Measurements from ENCODE around the gene UGT1A9. TPM values are rescaled to one million over a fixed set of nuclear protein-coding genes. Genes with fewer than 3 reads are reported as not detected.

Gene UGT1A9
- total RNA-seq, 2 donors from 2014 or later: not detected

- intact Hi-C loops (cut with DNase I): no loop called here
- Histone ChIP-seq H3K27me3 (replicated peaks; ENCODE audit: insufficient read depth) (no peaks in the 10 kb centered on the region), H3K4me1 (replicated peaks) (no peaks in the 10 kb centered on the region), H3K27ac (no peak overlapping the region), H3K36me3 (no peaks in the 10 kb centered on the region), H3K9me3 (no peaks in the 10 kb centered on the region), H3K4me3 (no peak overlapping the region)
- WGBS: 87% methylated on average over 8 of the region's 8 CpGs
- DNase-seq (ENCODE audit: low spot score): no peak
- TF ChIP-seq, protein P1, sequence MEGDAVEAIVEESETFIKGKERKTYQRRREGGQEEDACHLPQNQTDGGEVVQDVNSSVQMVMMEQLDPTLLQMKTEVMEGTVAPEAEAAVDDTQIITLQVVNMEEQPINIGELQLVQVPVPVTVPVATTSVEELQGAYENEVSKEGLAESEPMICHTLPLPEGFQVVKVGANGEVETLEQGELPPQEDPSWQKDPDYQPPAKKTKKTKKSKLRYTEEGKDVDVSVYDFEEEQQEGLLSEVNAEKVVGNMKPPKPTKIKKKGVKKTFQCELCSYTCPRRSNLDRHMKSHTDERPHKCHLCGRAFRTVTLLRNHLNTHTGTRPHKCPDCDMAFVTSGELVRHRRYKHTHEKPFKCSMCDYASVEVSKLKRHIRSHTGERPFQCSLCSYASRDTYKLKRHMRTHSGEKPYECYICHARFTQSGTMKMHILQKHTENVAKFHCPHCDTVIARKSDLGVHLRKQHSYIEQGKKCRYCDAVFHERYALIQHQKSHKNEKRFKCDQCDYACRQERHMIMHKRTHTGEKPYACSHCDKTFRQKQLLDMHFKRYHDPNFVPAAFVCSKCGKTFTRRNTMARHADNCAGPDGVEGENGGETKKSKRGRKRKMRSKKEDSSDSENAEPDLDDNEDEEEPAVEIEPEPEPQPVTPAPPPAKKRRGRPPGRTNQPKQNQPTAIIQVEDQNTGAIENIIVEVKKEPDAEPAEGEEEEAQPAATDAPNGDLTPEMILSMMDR (IDR thresholded peaks at IDR 0.05): no peak
- TF ChIP-seq POLR2AphosphoS5 (IDR thresholded peaks at IDR 0.05) (no peak), POLR2A (IDR thresholded peaks at IDR 0.05) (no peak)
These were observed 150.0 kb downstream of the UGT1A9 start for GRCh38 chr2:233821709-233822100.

DNA sequence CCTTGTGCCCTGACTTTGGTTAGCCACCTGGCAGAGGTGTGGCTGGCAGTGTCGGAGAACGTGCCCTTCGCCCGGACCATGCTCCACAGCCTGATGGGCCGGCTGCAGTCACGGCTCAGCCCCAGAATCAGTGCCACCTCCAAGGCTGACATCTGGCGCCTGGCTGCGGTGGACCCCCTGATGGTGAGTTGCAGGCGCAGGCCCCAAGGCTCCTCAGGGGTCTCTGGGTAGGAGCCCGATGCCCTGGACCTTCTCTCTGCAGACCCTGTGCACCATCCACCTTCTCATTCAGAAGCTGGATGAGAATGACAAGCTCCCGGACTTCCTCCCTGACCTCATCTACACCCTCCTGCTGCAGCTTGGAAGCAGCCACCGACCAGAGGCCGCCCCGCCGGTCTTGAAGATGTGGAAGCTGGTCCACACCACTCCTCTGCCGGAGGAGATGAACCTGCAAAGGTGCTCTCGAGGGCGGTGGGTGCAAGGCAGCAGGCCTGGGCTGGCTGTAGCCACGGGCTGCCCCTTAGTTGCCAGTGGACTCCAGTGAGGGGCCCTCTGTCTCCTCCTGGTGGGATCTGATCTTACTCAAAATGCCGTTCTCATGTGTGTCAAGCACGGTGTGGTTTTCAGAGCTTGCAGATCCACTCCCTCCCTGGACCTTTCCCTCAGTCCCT lies 150.5 kb downstream of the UGT1A9 start:
- H3K27me3 ChIP-seq (replicated peaks; ENCODE audit: insufficient read depth): no peaks in the 10 kb centered on the region
- no peaks in the 10 kb centered on the region for H3K4me1 ChIP-seq (replicated peaks)
- TF ChIP-seq, protein P1 (IDR thresholded peaks at IDR 0.05): no peak
- TF ChIP-seq POLR2A (IDR thresholded peaks at IDR 0.05) (no peak), POLR2AphosphoS5 (IDR thresholded peaks at IDR 0.05) (no peak)
- 93% methylated on average over 21 of the region's 21 CpGs for WGBS
- no peak overlapping the region for H3K4me3 ChIP-seq
- intact Hi-C loops (cut with DNase I): no loop called here
- no peaks in the 10 kb centered on the region for H3K9me3 ChIP-seq
- no peaks in the 10 kb centered on the region for H3K36me3 ChIP-seq
- DNase-seq (ENCODE audit: low spot score): no peak
- H3K27ac ChIP-seq: no peak overlapping the region

Other genes with a start within 250 kb of the UGT1A9 start
- gene USP40, start 105.1 kb upstream of the UGT1A9 start, total RNA-seq: 10 to 100 TPM; 45.1 to 50.2 TPM
- gene UGT1A8, start 54.3 kb upstream of the UGT1A9 start, total RNA-seq: not detected
- gene UGT1A10, start 35.5 kb upstream of the UGT1A9 start, total RNA-seq: not detected
- under 1 TPM in 1 of 2 donors, not detected in 1; 0.46 TPM for gene UGT1A7, start 10.0 kb downstream of the UGT1A9 start, total RNA-seq
- 1 to 10 TPM in 1 of 2 donors, under 1 TPM in 1; 0.85 to 6.6 TPM for gene UGT1A6, start 21.0 kb downstream of the UGT1A9 start, total RNA-seq
- gene UGT1A5, start 41.0 kb downstream of the UGT1A9 start, total RNA-seq: under 1 TPM in 1 of 2 donors, not detected in 1; 0.41 TPM
- gene UGT1A4, start 46.8 kb downstream of the UGT1A9 start, total RNA-seq: not detected
- gene UGT1A3, start 57.1 kb downstream of the UGT1A9 start, total RNA-seq: under 1 TPM in 1 of 2 donors, not detected in 1; 0.64 TPM
- gene UGT1A1, start 88.4 kb downstream of the UGT1A9 start, total RNA-seq: under 1 TPM; 0.11 to 0.32 TPM
- 1 to 10 TPM in 1 of 2 donors, not detected in 1; 2.3 TPM for gene MROH2A, start 106.4 kb downstream of the UGT1A9 start, total RNA-seq
- 1 to 10 TPM; 1.7 to 4.2 TPM for gene HJURP, start 182.6 kb downstream of the UGT1A9 start, total RNA-seq
- gene TRPM8, start 245.5 kb downstream of the UGT1A9 start, total RNA-seq: 10 to 100 TPM; 71.1 to 71.3 TPM

All from prostate gland (tissue), 2 donors.